ENCODE measurements around the gene UNC5B. TPM values are rescaled to one million over a fixed set of nuclear protein-coding genes. Genes with fewer than 3 reads are reported as not detected.
"Not testable (repeated sequence)": the region's sequence is repeated elsewhere in the genome, so short reads cannot be mapped to it uniquely, and the experiment has no call there.

Gene UNC5B
- total RNA-seq, 1 experiment from 2014 or later: 49.6 TPM

- TF ChIP-seq, protein P1, sequence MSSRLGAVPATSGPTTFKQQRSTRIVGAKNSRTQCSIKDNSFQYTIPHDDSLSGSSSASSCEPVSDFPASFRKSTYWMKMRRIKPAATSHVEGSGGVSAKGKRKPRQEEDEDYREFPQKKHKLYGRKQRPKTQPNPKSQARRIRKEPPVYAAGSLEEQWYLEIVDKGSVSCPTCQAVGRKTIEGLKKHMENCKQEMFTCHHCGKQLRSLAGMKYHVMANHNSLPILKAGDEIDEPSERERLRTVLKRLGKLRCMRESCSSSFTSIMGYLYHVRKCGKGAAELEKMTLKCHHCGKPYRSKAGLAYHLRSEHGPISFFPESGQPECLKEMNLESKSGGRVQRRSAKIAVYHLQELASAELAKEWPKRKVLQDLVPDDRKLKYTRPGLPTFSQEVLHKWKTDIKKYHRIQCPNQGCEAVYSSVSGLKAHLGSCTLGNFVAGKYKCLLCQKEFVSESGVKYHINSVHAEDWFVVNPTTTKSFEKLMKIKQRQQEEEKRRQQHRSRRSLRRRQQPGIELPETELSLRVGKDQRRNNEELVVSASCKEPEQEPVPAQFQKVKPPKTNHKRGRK (CRISPR knock-in tag; IDR thresholded peaks at IDR 0.05; ENCODE audit: borderline replicate concordance): no peak
- TF ChIP-seq CREB1 (CRISPR knock-in tag; IDR thresholded peaks at IDR 0.05) (no peak), ZNF532 (CRISPR knock-in tag; IDR thresholded peaks at IDR 0.05; ENCODE audit: borderline replicate concordance) (no peak), SP1 (CRISPR knock-in tag; conservative IDR thresholded peaks at IDR 0.05) (no peak), E2F5 (CRISPR knock-in tag; IDR thresholded peaks at IDR 0.05) (no peak), CDX4 (CRISPR knock-in tag; IDR thresholded peaks at IDR 0.05; ENCODE audit: borderline replicate concordance) (no peak), MYBL2 (CRISPR knock-in tag; IDR thresholded peaks at IDR 0.05) (no peak)
These were observed 83.7 kb downstream of the UNC5B start (continued) for GRCh38 chr10:71296086-71296485.

DNA sequence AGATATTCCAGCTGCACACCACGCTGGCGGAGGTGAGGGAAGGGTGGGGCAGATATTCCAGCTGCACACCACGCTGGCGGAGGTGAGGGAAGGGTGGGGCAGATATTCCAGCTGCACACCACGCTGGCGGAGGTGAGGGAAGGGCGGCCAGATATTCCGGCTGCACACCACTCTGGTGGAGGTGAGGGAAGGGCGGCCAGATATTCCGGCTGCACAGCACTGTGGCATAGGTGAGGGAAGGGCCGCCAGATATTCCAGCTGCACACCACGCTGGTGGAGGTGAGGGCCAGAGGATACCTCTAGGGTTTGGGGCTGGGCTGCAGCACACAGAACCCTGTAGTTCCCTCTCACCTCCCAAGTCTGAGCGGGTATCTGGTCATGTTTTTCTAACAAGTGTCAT is 84.4 kb downstream of the UNC5B start:
- H3K27me3 Mint-ChIP-seq (ENCODE audit: low read depth); H3K4me3 Mint-ChIP-seq; POLR2A ChIA-PET; DNase-seq (ENCODE audit: low spot score); ATAC-seq; H3K9me3 Mint-ChIP-seq; H3K27ac Mint-ChIP-seq; H3K4me1 Mint-ChIP-seq: not testable (repeated sequence)
- peaks cover 31% of the 10 kb centered on the region for H3K36me3 Mint-ChIP-seq
- CTCF ChIA-PET: interaction anchor here (0.6 kb wide), 1 partner anchor 1179 kb away, joined by 3 read pairs; no protein-coding TSS in a partner anchor

GRCh38 chr10:71297343-71297742 is 85.0 kb downstream of the UNC5B start:
- Mint-ChIP-seq H3K4me3 (no peak overlapping the region), H3K36me3 (peaks cover 28% of the 10 kb centered on the region), H3K27ac (no peak overlapping the region), H3K27me3 (ENCODE audit: low read depth) (no peaks in the 10 kb centered on the region), H3K9me3 (no peaks in the 10 kb centered on the region), H3K4me1 (no peaks in the 10 kb centered on the region)
- DNase-seq (ENCODE audit: low spot score): no peak
- POLR2A ChIA-PET: no interaction called here
- no peak for ATAC-seq
- TF ChIP-seq ZNF263 (CRISPR knock-in tag; IDR thresholded peaks at IDR 0.05; ENCODE audit: low read depth): no peak
- TF ChIP-seq ZNF121 (CRISPR knock-in tag; IDR thresholded peaks at IDR 0.05): no peak
- TF ChIP-seq TEAD1 (CRISPR knock-in tag; IDR thresholded peaks at IDR 0.05): no peak
- no peak for TF ChIP-seq JAZF1 (CRISPR knock-in tag; IDR thresholded peaks at IDR 0.05)
- no peak for TF ChIP-seq ATF3 (CRISPR knock-in tag; conservative IDR thresholded peaks at IDR 0.05)
- TF ChIP-seq CDX4 (CRISPR knock-in tag; IDR thresholded peaks at IDR 0.05; ENCODE audit: borderline replicate concordance): no peak
- no peak for TF ChIP-seq CBFB (CRISPR knock-in tag; IDR thresholded peaks at IDR 0.05; ENCODE audit: low read depth)
- no peak for TF ChIP-seq ZNF281 (CRISPR knock-in tag; IDR thresholded peaks at IDR 0.05)
- no peak for TF ChIP-seq NR3C1 (CRISPR knock-in tag; conservative IDR thresholded peaks at IDR 0.05; ENCODE audit: low read depth)
- no peak for TF ChIP-seq ZNF232 (CRISPR knock-in tag; IDR thresholded peaks at IDR 0.05)
- no peak for TF ChIP-seq ETV6 (CRISPR knock-in tag; IDR thresholded peaks at IDR 0.05)
- TF ChIP-seq ATF1 (CRISPR knock-in tag; IDR thresholded peaks at IDR 0.05): no peak
- TF ChIP-seq, protein P2, sequence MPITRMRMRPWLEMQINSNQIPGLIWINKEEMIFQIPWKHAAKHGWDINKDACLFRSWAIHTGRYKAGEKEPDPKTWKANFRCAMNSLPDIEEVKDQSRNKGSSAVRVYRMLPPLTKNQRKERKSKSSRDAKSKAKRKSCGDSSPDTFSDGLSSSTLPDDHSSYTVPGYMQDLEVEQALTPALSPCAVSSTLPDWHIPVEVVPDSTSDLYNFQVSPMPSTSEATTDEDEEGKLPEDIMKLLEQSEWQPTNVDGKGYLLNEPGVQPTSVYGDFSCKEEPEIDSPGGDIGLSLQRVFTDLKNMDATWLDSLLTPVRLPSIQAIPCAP (CRISPR knock-in tag; IDR thresholded peaks at IDR 0.05): no peak
- TF ChIP-seq CREB1 (CRISPR knock-in tag; IDR thresholded peaks at IDR 0.05): no peak
- no peak for TF ChIP-seq ZNF219 (CRISPR knock-in tag; IDR thresholded peaks at IDR 0.05; ENCODE audit: borderline replicate concordance)
- no peak for TF ChIP-seq NFATC4 (CRISPR knock-in tag; IDR thresholded peaks at IDR 0.05)
- CTCF ChIA-PET: no interaction called here

Data from WTC11 (cell line).